ENCODE data around the gene EN2.

Gene EN2

DNA sequence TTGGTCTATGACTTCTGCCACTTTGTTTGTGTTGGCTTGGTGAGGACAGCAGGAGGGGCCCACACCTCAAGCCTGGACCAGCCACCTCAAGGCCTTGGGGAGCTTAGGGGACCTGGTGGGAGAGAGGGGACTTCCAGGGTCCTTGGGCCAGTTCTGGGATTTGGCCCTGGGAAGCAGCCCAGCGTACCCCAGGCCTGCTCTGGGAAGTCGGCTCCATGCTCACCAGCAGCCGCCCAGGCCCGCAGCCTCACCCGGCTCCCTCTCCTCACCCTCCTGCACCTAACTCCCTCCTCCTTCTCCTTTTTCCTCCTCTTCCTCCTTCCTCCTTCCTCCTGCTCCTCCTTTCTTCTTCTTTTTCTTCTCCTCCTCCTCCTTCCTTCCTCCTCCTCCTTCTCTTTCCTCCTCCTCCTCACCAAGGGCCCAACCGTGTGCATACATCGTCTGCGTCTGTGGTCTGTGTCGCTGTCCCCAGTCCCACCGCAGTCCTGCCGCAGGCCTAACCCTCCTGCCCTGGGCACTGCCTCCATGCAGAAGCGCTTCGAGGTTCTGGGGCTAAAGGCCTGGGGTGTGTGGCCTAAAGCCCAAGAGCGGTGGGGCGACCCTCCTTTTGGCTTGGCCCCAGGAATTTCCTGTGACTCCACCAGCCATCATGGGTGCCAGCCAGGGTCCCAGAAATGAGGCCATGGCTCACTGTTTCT is 5.3 kb downstream of the EN2 start:
- no peak for DNase-seq (ENCODE audit: low read depth in 2 of 2, low spot score in 1 of 2)

DNA sequence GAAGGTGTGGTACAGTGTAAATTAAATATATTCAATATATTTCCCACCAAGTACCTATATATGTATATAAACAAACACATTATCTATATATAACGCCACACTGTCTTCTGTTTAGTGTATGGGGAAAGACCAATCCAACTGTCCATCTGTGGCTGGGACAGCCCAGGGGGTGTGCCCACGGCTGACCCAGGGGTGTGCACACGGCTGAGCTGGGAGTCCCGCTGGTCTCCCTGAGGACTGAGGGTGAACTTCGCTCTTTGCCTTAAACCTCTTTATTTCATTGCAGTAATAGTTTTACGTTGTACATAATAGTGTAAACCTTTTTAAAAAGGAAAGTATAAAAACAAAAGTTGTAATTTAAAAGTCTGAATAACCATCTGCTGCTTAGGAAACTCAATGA is 6.3 kb downstream of the EN2 start:
- no peak for DNase-seq (ENCODE audit: low read depth in 2 of 2, low spot score in 1 of 2)

DNA sequence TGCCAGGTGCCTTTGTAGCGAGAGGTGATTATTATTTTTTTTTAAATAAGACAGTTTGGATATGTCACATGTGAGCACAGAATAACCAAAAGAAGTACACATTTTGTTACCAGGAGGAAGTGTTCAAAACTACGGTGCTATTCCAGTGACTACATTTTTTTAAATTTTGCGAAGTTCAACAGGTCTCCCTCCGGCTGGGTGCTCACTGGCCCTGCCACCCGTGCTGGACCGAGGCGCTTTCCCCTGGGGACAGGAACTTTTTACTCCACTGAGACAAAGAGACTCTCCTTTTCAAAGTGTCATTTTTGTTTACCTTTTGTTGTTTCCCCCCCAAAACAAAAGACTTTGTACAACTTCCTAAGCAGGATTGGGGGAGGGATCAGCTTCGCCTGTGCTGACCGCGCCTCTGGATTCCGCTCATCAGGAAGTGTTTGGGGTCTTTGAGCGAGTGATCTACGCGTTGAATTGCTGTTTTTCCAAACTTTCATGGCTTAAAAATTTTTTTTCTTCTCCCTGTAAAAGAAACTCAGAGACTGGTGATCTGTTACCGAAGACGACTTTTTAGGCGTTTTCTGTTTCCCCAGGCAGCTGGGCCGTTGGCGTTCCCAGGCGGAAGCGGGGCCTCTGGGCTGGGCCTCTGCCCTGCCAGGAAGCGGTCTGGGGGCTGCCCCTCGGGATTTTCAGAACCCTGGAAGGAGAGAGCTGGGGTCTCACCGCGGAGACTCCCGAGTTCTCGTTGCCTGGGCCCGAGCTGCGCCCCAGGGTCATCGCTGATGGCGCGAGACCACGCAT is 7.2 kb downstream of the EN2 start:
- DNase-seq (ENCODE audit: low read depth in 2 of 2, low spot score in 1 of 2), result no peak

DNA sequence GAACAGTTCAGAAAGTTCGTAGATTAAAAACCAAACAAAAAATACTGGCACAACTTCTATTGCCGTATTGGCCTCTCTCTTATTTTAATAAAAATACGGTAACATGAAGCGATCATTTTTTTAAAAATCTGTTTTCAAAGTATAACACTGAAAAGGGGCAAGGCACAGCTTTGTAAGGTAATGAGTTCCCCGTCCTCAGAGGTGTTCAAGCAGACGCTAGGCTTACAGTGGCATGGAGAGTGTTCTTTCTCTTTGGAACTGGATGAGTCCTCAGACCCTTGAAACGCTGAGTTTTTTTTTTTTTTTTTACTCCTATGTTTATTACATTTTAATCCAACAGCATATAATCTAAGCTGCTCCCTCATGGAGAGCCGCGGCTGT is 7.8 kb downstream of the EN2 start:
- no peak for DNase-seq (ENCODE audit: low read depth in 2 of 2, low spot score in 1 of 2)

DNA sequence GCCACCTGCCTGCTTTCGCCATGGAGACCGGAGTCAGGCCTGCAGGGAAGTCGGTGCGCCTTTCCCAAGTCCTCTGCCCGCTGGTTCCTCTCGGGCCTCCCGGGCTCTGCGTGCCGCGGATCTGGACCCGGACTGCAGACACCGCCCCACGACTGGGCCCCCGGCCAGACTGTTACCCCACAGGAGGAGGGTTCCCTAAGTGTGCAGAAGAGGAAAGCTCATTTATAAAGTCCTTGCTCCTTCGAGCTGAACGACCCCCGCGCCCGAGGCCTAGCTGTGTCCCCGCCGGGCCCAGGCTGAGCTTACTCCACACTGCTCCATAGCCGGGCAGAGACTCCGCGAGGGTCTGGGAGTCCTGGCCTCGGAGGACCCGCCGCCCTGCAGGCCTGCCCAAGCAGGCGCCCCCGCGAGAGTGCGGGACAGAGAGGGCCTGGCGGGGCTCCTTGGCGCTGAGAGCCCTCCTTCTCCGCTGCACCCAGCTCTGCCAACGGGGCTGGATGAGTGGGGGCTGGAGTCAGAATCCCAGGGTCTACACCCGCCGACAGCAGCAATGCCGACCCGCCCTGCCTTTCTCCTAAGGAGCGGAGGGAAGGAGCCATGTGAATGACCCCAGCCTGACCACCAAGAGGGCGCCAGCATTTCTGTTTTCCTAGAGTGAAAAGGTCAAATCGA is 8.3 kb downstream of the EN2 start:
- DNase-seq (ENCODE audit: low read depth in 2 of 2, low spot score in 1 of 2), result no peak

DNA sequence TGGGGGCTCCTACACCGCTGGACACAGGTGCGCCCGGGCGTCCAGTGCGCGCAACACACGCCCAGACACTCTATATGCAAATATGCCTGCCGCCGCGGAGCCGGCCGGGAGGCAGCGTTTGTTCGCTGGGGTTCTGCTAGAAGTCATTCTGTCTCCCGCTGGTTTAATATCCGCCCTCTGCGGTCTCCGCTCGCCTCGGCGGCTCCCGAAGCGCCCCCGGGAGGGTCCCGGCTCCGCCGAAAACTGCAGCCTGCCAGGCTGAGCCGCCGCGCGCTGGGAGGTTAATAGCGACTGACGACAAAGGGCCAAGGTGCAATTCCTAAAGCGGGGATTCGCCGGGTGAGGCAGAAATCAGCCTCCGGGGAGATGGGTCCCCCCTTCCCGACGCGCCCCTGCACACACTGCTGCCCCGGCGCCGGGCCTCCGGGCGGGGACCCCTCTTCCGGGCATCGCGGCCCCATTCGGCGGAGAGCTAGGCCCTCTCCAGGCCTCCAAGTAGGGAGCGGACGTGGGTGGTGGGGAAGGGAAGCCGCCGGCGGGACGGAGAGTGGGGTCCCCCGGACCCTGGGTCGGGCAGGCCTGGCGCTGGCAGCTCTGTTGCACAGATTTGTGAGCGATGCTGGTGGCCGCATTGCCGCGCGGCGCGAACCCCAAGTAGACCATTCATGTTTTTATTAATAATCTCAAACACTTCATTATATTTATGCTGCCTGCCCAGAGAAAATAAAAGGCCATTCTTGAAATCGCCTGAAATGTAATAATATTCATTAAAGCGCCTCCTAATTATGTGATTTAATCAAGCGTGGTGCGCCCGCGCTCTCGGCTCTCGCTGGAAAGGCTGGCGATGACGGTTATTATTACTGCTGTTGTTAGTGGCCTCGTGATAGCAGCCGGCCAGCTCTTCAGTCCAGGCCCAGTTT is 9.1 kb downstream of the EN2 start:
- DNase-seq (ENCODE audit: low read depth in 2 of 2, low spot score in 1 of 2), result no peak

DNA sequence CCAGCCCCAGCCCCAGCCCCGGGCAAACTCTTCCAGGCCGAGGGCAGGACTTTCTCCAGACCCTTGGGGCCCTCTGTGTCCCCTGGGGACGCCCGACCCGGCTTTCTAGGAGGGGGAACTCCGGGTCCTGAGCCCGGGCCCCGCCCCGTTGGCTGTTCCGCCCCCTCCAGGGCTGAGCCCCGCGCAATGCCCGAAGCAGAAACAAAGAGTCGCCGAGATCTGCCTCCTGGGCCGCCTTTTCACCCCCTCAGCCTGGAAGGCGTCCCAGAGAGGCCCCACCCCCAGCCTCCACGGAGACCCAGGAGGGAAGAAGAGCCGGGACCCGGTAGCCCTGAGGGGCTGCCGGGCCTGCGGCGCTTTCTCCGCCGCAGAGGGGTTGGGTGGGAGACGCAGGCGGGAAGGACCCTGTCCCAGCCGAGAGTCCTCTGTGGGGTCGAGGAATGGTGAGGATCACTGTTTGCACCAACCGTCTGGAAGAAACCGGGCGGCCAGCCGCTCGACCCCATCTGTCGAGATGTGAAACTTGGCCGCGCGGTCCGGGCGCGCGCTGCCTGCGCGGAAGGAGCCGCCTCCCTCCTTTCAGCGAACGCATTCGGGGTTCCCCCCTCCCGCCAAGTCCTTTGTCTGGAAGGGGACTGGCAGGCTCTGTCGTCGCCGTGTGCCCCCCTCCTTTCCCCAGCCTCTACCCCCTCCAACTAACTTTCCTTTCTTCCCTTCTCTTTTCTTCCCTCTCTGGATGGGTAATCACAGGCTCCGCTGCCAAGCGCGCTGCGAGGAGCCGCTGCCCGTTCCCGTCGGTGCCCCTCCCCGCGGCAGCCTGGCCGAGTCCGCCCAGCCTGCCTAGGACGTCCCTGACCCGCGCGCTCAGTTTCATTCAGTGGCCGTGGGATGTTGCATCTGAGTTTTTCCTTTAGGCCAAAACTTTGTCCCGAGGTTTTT is 10.2 kb downstream of the EN2 start:
- DNase-seq (ENCODE audit: low read depth in 2 of 2, low spot score in 1 of 2), result no peak

DNA sequence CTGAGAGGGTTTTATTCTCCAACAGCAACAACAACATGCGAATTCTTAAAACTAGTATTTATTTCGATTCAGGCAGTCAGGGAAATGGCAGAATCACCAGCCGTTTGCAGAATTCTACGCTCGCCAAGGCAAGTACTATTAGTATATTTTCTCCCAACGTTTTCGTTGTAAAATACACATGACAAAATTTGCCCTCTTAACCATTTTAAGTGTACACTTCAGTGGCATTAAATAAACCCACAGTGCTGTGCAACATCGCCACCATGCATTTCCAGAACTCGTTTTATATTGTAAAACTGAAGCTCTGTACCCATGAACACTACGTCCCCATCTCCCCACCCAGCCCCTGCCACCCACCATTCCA is 10.8 kb downstream of the EN2 start:
- DNase-seq (ENCODE audit: low read depth in 2 of 2, low spot score in 1 of 2), result no peak

DNA sequence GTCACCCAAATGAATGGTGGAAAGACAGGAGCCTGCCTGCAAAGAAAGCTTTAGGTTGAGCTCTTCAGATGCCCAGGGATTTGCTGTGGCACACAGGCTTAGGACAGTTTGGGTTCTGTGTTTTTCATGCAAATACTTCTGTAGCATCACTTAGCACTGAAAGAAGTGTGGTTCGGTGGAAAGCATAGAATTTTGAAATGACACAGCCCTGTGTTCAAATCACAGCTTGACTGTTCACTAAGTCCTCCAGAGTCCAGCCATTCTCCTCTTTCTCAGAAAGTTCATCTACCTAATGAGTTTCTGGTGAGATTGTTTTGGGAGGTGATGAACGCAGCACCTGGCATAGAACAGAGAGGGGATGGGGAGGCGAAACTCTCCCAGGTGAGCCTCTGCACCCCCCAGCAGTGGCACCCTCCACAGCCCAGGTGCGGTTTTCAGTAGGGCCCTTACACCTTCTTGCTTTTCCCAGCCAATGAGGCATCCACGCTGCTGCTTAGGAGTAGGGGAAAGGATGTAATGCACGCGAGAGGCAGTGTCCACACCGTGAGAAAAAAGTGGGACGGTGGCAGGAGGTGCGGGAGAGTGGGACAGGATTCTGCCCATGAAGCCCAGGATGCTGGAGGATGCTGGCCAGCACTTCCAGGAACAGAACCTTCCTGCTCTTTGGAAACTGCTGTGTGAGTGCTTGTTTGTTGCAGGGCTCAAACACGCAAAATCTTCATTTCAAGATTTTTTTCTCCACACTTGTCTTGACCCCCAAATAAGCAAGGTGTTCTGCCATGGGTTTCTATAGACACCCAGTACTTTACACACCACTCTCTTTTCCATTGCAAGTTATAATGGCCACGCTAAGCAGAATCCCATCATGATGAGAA is 11.6 kb downstream of the EN2 start:
- no peak for DNase-seq (ENCODE audit: low read depth in 2 of 2, low spot score in 1 of 2)

DNA sequence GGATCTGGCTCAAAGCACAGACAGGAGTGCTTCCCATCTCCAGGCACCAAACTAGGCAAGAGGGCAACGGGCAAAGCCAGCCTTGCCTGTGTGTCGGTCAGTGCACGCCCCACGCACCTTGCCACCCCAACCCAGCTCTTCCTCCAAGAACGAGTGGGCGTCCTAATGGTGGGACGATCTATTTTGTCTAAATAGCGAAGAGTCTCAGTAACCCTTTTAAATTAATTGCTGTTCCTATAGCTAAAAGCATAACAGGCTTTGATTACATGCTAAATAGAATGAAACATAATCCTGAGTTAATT is 12.2 kb downstream of the EN2 start:
- no peak for DNase-seq (ENCODE audit: low read depth in 2 of 2, low spot score in 1 of 2)

DNA sequence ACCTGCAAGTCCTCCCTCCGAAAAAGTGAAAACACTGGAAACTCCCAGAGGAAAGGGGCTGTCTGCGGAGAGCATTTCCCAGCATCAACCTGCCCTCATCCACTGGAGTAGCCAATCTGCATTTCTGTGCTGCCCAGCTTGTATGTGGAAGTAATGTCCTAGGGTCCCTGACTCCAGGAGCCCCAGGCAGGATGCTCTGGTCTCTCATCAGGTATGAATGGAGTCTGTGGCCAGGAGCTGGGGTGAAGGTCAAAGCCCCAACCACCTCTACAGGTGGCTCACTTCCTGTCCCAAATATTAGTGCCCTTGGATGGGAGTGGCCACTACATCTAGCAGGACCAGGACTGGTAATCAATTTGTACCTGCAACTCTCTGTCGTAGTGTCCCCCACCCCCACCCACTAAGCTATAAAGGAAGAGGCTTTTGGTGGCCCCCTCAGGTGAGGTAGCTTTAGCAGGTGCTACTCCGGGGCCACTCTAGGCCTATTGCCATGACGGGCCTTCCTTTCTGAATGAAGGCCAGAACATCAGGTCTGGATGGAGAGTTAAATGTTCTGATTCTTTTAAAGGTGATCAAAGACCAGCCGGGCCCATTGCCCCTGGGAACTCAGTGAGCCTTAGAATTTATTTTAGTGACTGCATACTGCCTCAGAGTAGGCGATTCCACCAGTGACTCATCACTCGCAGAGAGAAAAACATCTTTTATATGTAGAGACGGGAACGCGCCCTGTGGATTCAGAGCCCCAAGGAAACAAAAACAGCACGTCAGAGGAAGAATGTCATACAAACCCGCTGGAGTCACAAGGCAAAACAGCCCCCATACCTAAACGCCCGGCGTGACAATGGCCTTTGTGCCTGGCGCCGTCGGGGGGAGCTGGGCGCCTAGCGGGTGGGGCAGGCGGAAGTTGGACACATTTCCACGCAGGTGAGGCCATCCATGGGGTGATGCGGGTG is 13.0 kb downstream of the EN2 start:
- no peak for DNase-seq (ENCODE audit: low read depth in 2 of 2, low spot score in 1 of 2)

DNA sequence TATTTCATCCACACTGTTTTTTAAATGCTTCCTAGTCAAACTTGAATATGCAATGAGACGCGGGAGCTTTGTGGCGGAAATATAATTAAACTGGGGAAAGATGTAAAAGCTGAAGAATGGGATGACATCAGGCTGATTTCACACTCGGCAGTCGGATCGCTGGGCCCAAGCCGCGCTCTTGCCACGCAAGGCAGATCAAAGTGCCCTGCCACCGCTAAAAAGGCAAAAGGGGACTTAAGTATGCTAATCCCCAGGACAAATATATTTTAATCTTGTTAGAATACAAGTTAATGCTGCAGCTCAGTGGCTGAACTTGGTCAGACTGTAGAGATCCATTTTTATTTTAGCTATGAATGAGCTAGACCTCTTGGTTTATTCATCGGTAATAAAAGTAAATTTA is 13.8 kb downstream of the EN2 start:
- no peak for DNase-seq (ENCODE audit: low read depth in 2 of 2, low spot score in 1 of 2)

DNA sequence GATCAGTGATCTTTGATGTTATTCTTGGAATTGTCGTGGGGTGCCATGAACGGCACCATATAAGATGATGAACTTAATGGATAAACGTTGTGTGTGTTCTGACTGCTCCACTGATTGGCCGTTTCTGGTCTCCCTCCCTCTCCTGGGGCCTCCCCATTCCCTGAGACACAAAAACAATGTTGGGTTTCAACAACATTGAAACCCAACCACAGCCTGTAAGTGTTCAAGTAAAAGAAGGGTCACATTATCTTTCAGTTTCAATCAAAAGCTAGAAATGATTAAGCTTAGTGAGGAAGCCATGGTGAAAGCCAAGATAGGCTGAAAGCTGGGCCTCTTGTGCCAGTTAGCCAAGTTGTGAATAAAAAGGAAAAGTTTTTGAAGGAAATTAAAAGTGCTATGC is 19.5 kb downstream of the EN2 start:
- DNase-seq (ENCODE audit: low read depth in 2 of 2, low spot score in 1 of 2), result no peak

DNA sequence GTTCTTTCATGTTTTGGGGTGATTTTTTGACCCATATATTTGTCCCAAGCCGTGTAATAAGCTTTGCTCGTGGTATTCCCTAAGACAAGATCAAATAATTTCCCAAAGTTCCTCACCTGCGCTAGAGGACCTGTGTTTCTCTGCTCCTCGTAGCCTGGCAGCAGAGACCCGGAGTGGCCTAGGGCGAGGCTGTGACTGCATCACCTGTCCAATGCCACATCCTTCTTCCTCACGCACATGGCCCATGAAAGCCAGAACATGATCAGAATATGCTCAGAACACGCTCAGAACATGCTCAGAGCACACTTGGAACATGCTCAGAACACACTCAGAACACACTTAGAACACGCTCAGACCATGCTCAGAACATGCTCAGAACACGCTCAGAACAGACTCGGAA is 23.8 kb downstream of the EN2 start:
- DNase-seq (ENCODE audit: low read depth in 2 of 2, low spot score in 1 of 2), result no peak

DNA sequence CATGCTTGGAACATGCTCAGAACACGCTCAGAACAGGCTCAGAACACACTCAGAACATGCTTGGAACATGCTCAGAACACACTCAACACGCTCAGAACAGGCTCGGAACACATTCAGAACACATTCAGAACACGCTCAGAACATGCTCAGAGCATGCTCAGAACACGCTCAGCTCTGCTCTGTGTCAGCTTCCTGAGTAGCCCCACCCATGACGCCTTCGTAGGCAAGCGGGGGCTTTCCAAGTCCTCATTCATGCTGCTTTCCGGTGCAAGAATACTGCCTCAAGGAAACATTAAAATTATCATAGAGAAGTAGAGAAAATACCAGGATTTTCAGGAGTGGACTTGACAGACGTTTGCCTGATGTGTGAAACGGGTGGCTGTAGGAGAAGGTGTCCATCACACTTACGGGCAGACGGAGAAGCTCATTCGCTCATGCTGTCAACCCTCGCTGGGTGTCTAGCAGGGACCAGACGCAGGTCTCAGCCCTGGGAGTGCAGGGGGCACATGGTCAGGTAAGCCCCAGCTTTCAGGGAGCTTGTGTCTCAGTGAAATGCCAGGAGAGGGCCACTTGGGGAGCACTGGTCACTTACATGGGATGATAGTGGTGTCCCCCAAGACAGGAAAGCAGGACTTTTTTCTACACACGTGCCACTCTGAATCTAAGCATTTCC is 24.7 kb downstream of the EN2 start:
- DNase-seq (ENCODE audit: low read depth in 2 of 2, low spot score in 1 of 2), result no peak

DNA sequence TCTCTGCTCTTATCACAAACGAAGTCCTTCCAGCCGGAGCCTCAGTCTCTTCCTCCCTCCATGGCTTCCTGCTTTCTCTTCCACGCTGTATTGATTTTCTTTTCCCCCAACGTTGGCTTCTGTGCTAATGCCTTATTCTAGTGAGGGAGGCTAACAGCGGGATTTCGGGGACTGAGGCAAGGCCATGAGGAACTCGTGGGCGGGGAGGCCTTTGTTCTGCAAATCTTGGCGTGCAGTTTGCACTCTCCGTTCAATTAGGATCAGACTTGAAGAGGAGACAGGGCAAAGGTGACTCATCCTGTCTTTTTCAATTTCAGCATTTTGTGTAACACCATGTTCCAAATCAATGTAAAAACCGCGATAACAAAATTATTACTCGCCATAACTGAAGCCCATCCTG is 25.3 kb downstream of the EN2 start:
- DNase-seq (ENCODE audit: low read depth in 2 of 2, low spot score in 1 of 2), result no peak

DNA sequence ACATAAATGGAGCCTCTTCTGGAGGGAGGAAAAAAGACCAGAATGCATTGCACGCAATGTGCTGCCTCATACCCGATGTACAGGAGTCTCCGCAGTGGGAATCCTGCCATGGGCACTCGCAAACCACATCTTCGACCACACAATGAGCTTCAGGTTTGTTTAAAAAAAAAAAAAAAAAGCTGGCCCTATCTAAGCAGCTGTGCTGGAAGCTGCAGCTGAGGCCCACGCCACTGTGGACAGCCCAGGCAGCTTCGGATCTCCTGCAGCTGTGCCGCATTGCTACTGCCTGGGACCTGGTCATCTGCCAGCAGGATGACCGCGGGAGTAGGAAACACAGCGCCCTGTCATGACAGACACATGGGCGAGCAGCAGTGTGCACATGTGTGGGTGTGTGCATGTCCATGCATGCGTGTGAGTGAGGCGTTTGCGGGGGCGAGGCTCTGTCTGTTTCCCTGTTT is 26.0 kb downstream of the EN2 start:
- DNase-seq (ENCODE audit: low read depth in 2 of 2, low spot score in 1 of 2), result no peak
